ENCODE measurements around the gene PGLYRP3. TPM values are rescaled to one million over a fixed set of nuclear protein-coding genes. Genes with fewer than 3 reads are reported as not detected.

PGLYRP3 gene
- total and polyA plus RNA-seq, 7 donors, result not detected

DNA sequence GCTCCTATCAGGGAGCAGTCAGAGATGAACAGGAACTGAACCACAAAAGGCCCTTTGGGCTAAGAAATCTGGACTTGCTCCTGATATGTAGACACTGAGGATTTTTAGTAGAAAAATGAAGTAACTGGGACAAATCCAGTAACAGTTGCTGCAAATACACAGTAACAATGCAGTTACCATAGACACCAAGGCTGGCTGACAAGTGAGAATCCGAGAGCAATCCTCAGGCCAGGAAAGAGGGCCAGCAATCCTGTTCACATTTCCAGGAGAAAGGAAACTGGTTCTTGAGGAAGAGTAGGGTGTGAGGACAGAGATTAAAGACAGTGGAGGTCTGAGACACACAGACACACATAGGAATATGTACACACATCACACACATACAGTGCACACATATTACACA, 62.6 kb downstream of the PGLYRP3 start:
- no peak for ATAC-seq
- peaks cover 0 to 5% (median 4%) of the 10 kb centered on the region in 3 donors for H3K27me3 ChIP-seq (ENCODE audit: insufficient read depth in 3 of 3, low read length in 2 of 3)
- DNase-seq, result no peak
- no peaks in the 10 kb centered on the region for H3K36me3 ChIP-seq (ENCODE audit: insufficient read depth in 1 of 2, low read depth in 1 of 2)
- H3K4me3 ChIP-seq, result no peak overlapping the region
- H3K27ac ChIP-seq, result no peak overlapping the region
- no peaks in the 10 kb centered on the region for H3K4me1 ChIP-seq
- H3K9me3 ChIP-seq, result no peaks in the 10 kb centered on the region
- WGBS, 3 donors, result 15 to 20% (median 17%) methylated on average over 1 of the region's 1 CpG
- intact Hi-C loops (cut with DNase I), result no loop called here
- no peak for TF ChIP-seq CTCF (IDR thresholded peaks at IDR 0.05)

- Histone ChIP-seq H3K4me1 (no peaks in the 10 kb centered on the region), H3K36me3 (ENCODE audit: insufficient read depth in 1 of 2, low read depth in 1 of 2) (no peaks in the 10 kb centered on the region), H3K9me3 (no peaks in the 10 kb centered on the region), H3K4me3 (no peak overlapping the region), H3K27ac (no peak overlapping the region), H3K27me3 (ENCODE audit: insufficient read depth in 3 of 3, low read length in 2 of 3) (peaks cover 0 to 4% (median 0%) of the 10 kb centered on the region in 3 donors)
- TF ChIP-seq CTCF (IDR thresholded peaks at IDR 0.05), result no peak
- ATAC-seq, result no peak
- intact Hi-C loops (cut with DNase I), result no loop called here
- DNase-seq, result no peak
- 58 to 64% (median 60%) methylated on average over 5 of the region's 5 CpGs for WGBS, 3 donors
Measured at GRCh38 chr1:153248176-153248879, 64.4 kb downstream of the PGLYRP3 start.

Other genes with a start within 250 kb of the PGLYRP3 start
- gene SPRR2B, start 241.3 kb downstream of the PGLYRP3 start, total RNA-seq, result not detected
- not detected for gene SPRR2B, start 241.3 kb downstream of the PGLYRP3 start, polyA plus RNA-seq
- not detected for gene SPRR2E, start 218.4 kb downstream of the PGLYRP3 start, total RNA-seq
- gene SPRR2E, start 218.4 kb downstream of the PGLYRP3 start, polyA plus RNA-seq, result under 1 TPM in 1 of 3 donors, not detected in 2; 0.14 TPM
- gene SPRR2F, start 199.4 kb downstream of the PGLYRP3 start, total RNA-seq, result not detected
- not detected for gene SPRR2F, start 199.4 kb downstream of the PGLYRP3 start, polyA plus RNA-seq
- not detected for gene SPRR2G, start 162.1 kb downstream of the PGLYRP3 start, total RNA-seq
- not detected for gene SPRR2G, start 162.1 kb downstream of the PGLYRP3 start, polyA plus RNA-seq
- not detected for gene LELP1, start 109.5 kb downstream of the PGLYRP3 start, total RNA-seq
- gene LELP1, start 109.5 kb downstream of the PGLYRP3 start, polyA plus RNA-seq, result not detected
- not detected for gene PRR9, start 95.4 kb downstream of the PGLYRP3 start, total RNA-seq
- under 1 TPM in 1 of 3 donors, not detected in 2; 0.04 TPM for gene PRR9, start 95.4 kb downstream of the PGLYRP3 start, polyA plus RNA-seq
- gene LORICRIN, start 53.3 kb downstream of the PGLYRP3 start, total RNA-seq, result not detected
- gene LORICRIN, start 53.3 kb downstream of the PGLYRP3 start, polyA plus RNA-seq, result under 1 TPM in 2 of 3 donors, not detected in 1; 0.06 to 0.25 TPM
- gene PGLYRP4, start 35.9 kb upstream of the PGLYRP3 start, total RNA-seq, result not detected
- gene PGLYRP4, start 35.9 kb upstream of the PGLYRP3 start, polyA plus RNA-seq, result not detected
- gene S100A9, start 44.9 kb upstream of the PGLYRP3 start, total RNA-seq, result 10 to 100 TPM; 26.4 to 60.3 (median 52.2) TPM
- 100 to 1,000 TPM in 1 of 3 donors, 10 to 100 TPM in 2; 38.8 to 111 (median 46.1) TPM for gene S100A9, start 44.9 kb upstream of the PGLYRP3 start, polyA plus RNA-seq
- 1 to 10 TPM; 1.2 to 2.8 (median 1.8) TPM for gene S100A12, start 62.7 kb upstream of the PGLYRP3 start, total RNA-seq
- 1 to 10 TPM in 2 of 3 donors, under 1 TPM in 1; 0.40 to 3.5 (median 1.0) TPM for gene S100A12, start 62.7 kb upstream of the PGLYRP3 start, polyA plus RNA-seq
- 10 to 100 TPM; 26.0 to 57.0 (median 33.5) TPM for gene S100A8, start 78.1 kb upstream of the PGLYRP3 start, total RNA-seq
- gene S100A8, start 78.1 kb upstream of the PGLYRP3 start, polyA plus RNA-seq, result 10 to 100 TPM; 16.8 to 30.6 (median 25.2) TPM
- not detected for gene S100A7A, start 103.6 kb upstream of the PGLYRP3 start, total RNA-seq
- not detected for gene S100A7A, start 103.6 kb upstream of the PGLYRP3 start, polyA plus RNA-seq
- gene S100A7, start 147.7 kb upstream of the PGLYRP3 start, total RNA-seq, result under 1 TPM in 1 of 4 donors, not detected in 3; 0.60 TPM
- not detected for gene S100A7, start 147.7 kb upstream of the PGLYRP3 start, polyA plus RNA-seq
- 100 to 1,000 TPM in 3 of 4 donors, 10 to 100 TPM in 1; 78.5 to 420 (median 150) TPM for gene S100A6, start 223.0 kb upstream of the PGLYRP3 start, total RNA-seq
- gene S100A6, start 223.0 kb upstream of the PGLYRP3 start, polyA plus RNA-seq, result 100 to 1,000 TPM; 295 to 506 (median 467) TPM
- not detected for gene S100A5, start 228.0 kb upstream of the PGLYRP3 start, total RNA-seq
- gene S100A5, start 228.0 kb upstream of the PGLYRP3 start, polyA plus RNA-seq, result not detected
- 10 to 100 TPM; 27.0 to 54.7 (median 47.3) TPM for gene S100A4, start 232.9 kb upstream of the PGLYRP3 start, total RNA-seq
- gene S100A4, start 232.9 kb upstream of the PGLYRP3 start, polyA plus RNA-seq, result 100 to 1,000 TPM in 1 of 3 donors, 10 to 100 TPM in 2; 75.2 to 155 (median 83.6) TPM
- gene S100A3, start 236.3 kb upstream of the PGLYRP3 start, total RNA-seq, result 1 to 10 TPM in 2 of 4 donors, under 1 TPM in 2; 0.34 to 5.5 (median 0.86) TPM
- 1 to 10 TPM in 2 of 3 donors, under 1 TPM in 1; 0.77 to 6.6 (median 3.4) TPM for gene S100A3, start 236.3 kb upstream of the PGLYRP3 start, polyA plus RNA-seq